SK-N-MC (cell line): Measurements from ENCODE around the gene PRKAR1B.

ENCODE experiments used
- DNase-seq: peaks from one replicate; pipeline ENCODE4 v3.0.0-alpha.2; 2011; ENCODE audit warnings: low read depth, low spot score
- H3K27ac ChIP-seq: fragments of 200-600 bp; sonication (generic); 2 replicates; pipeline ENCODE4 v1.5.1; 2016; ENCODE audit warnings: mixed run types
- H3K36me3 ChIP-seq: fragments of 200-600 bp; sonication (generic); 2 replicates; pipeline ENCODE4 v1.6.1; 2017; ENCODE audit warnings: antibody characterized with exemption, low read length, mixed read lengths; ENCODE audit not compliant: insufficient read depth
- H3K4me3 ChIP-seq: fragments of 200-600 bp; sonication (generic); 2 replicates; pipeline ENCODE4 v1.5.1; 2016
- H3K9ac ChIP-seq: fragments of 200-600 bp; sonication (generic); 2 replicates; pipeline ENCODE4 v1.8.0; 2017; ENCODE audit warnings: mixed run types, mixed read lengths; ENCODE audit not compliant: insufficient read length
- H3K9me3 ChIP-seq: fragments of 200-600 bp; sonication (generic); 2 replicates; pipeline ENCODE4 v1.6.1; 2017; ENCODE audit warnings: low read depth, mild to moderate bottlenecking, antibody characterized with exemption, low read length, moderate library complexity, mixed read lengths
- EZH2 ChIP-seq: fragments of 200-600 bp; sonication (generic); IDR thresholded peaks from one replicate; pipeline ENCODE4 v1.6.1; 2017; ENCODE audit warnings: antibody characterized with exemption
- FOXP2 ChIP-seq: optimal IDR thresholded peaks from 2 replicates; pipeline ENCODE3; 2011; ENCODE audit warnings: mild to moderate bottlenecking, moderate library complexity; ENCODE audit not compliant: insufficient read depth; ENCODE audit errors: extremely low read length, control extremely low read depth
- POLR2AphosphoS5 ChIP-seq: IDR thresholded peaks from 2 replicates; pipeline ENCODE4 v1.6.1; 2012; ENCODE audit warnings: mild to moderate bottlenecking, low read depth, low read length, borderline replicate concordance

The PRKAR1B gene

GRCh38 chr7:712381-713138, 14.5 kb downstream of the PRKAR1B start:
- H3K9me3 ChIP-seq: no peaks in the 10 kb centered on the region
- no peak overlapping the region for H3K9ac ChIP-seq
- H3K4me3 ChIP-seq: peak overlapping the region; percentile 38; the same call in 1 of the 2 replicates
- DNase-seq: no peak
- H3K36me3 ChIP-seq: no peaks in the 10 kb centered on the region
- no peak for TF ChIP-seq EZH2
- TF ChIP-seq FOXP2: no peak
- TF ChIP-seq POLR2AphosphoS5: no peak
- H3K27ac ChIP-seq: no peak overlapping the region

- no peaks in the 10 kb centered on the region for H3K9me3 ChIP-seq
- TF ChIP-seq FOXP2 (no peak), POLR2AphosphoS5 (no peak), EZH2 (no peak)
- H3K4me3 ChIP-seq: peak overlapping the region; percentile 38; the same call in 1 of the 2 replicates
- H3K36me3 ChIP-seq: no peaks in the 10 kb centered on the region
- no peak overlapping the region for H3K9ac ChIP-seq
- H3K27ac ChIP-seq: no peak overlapping the region
- no peak for DNase-seq
Measured at GRCh38 chr7:711922-712380, 15.1 kb downstream of the PRKAR1B start.

- no peak overlapping the region for H3K4me3 ChIP-seq
Measured at GRCh38 chr7:711093-711921, 15.8 kb downstream of the PRKAR1B start.

GRCh38 chr7:710161-710560, 16.9 kb downstream of the PRKAR1B start:
- no peak overlapping the region for H3K27ac ChIP-seq
- no peak for DNase-seq
- no peaks in the 10 kb centered on the region for H3K36me3 ChIP-seq
- H3K4me3 ChIP-seq: no peak overlapping the region
- H3K9ac ChIP-seq: no peak overlapping the region
- H3K9me3 ChIP-seq: no peaks in the 10 kb centered on the region
- TF ChIP-seq FOXP2: no peak

More at GRCh38 chr7:711093-711921, 15.8 kb downstream of the PRKAR1B start:
- H3K27ac ChIP-seq: no peak overlapping the region
- no peak overlapping the region for H3K9ac ChIP-seq
- DNase-seq: no peak
- no peaks in the 10 kb centered on the region for H3K9me3 ChIP-seq
- no peaks in the 10 kb centered on the region for H3K36me3 ChIP-seq
- TF ChIP-seq EZH2: no peak
- no peak for TF ChIP-seq FOXP2
- no peak for TF ChIP-seq POLR2AphosphoS5

GRCh38 chr7:707296-708000, 19.6 kb downstream of the PRKAR1B start:
- Histone ChIP-seq H3K9me3 (no peaks in the 10 kb centered on the region), H3K9ac (no peak overlapping the region), H3K4me3 (no peak overlapping the region), H3K36me3 (no peaks in the 10 kb centered on the region), H3K27ac (no peak overlapping the region)
- DNase-seq: no peak
- TF ChIP-seq EZH2 (no peak), FOXP2 (no peak), POLR2AphosphoS5 (no peak)

- no peaks in the 10 kb centered on the region for H3K9me3 ChIP-seq
- H3K4me3 ChIP-seq: no peak overlapping the region
- H3K9ac ChIP-seq: no peak overlapping the region
- DNase-seq: no peak
- no peak overlapping the region for H3K27ac ChIP-seq
- no peaks in the 10 kb centered on the region for H3K36me3 ChIP-seq
- TF ChIP-seq POLR2AphosphoS5 (no peak), FOXP2 (no peak), EZH2 (no peak)
Measured at GRCh38 chr7:706721-707120, 20.4 kb downstream of the PRKAR1B start.

- no peaks in the 10 kb centered on the region for H3K9me3 ChIP-seq
- no peak overlapping the region for H3K27ac ChIP-seq
- H3K9ac ChIP-seq: no peak overlapping the region
- H3K4me3 ChIP-seq: no peak overlapping the region
- DNase-seq: no peak
- H3K36me3 ChIP-seq: no peaks in the 10 kb centered on the region
- TF ChIP-seq FOXP2 (no peak), POLR2AphosphoS5 (no peak), EZH2 (no peak)
Measured at GRCh38 chr7:703049-703448, 24.0 kb downstream of the PRKAR1B start.
